ENCODE measurements around the gene PHLDB3. TPM values are rescaled to one million over a fixed set of nuclear protein-coding genes. Genes with fewer than 3 reads are reported as not detected.

PHLDB3 gene
- total and polyA plus RNA-seq, 2 of the 13 experiments (the other 11 are each of a cell fraction or from before 2014, with no cell fraction given) = 11.3 to 14.5 TPM

- ChIA-PET CTCF (ENCODE audit: low intra/inter-chr PET ratio, low total read pairs) (no interaction called here), POLR2A (interaction anchor here (2.6 kb wide), 1 partner anchor 16 kb away, joined by 17 read pairs; no protein-coding TSS in a partner anchor)
- Histone ChIP-seq H3K27ac (ENCODE audit: extremely low read length, insufficient read depth, low read length) (no peak within 1 kb of the TSS), H3K79me2 (ENCODE audit: insufficient read depth, low read length) (no peaks in the 10 kb centered on the region), H3K9me3 (ENCODE audit: low read length) (no peaks in the 10 kb centered on the region), H3K9ac (ENCODE audit: insufficient read depth, low read depth, low read length) (peak within 1 kb of the TSS; percentile 53; the same call in 1 of the 2 replicates), H3K4me1 (ENCODE audit: insufficient read depth, low read length) (peaks cover 59% of the 10 kb centered on the region), H3K4me2 (ENCODE audit: low read depth, low read length) (peak within 1 kb of the TSS; percentile 99), H4K20me1 (ENCODE audit: insufficient read depth, low read length) (no peaks in the 10 kb centered on the region), H2AFZ (ENCODE audit: low read length) (peak within 1 kb of the TSS; percentile 88), H3K27me3 (ENCODE audit: control insufficient read depth in 1 of 2, insufficient read depth in 2 of 2, low read length in 2 of 2) (no peaks in the 10 kb centered on the region), H3K4me3 (replicated peaks in 1 of 3; ENCODE audit: insufficient read depth in 1 of 3, low read depth in 2 of 3, low read length in 3 of 3) (peak within 1 kb of the TSS; percentile 70 to 84 (median 73)), H3K36me3 (replicated peaks in 1 of 2; ENCODE audit: control insufficient read depth in 1 of 2, insufficient read depth in 2 of 2, low read length in 2 of 2) (no peaks in the 10 kb centered on the region)
- in situ Hi-C loops (cut with HindIII; ENCODE audit: extremely low pct_ligation_motif_present, low pct_unique_long_range_greater_than_20kb) = no loop called here
- intact Hi-C loops (cut with micrococcal nuclease; ENCODE audit: unreplicated experiment) = no loop called here
- TF ChIP-seq RFX3 (CRISPR knock-in tag; IDR thresholded peaks at IDR 0.05) = no peak
- no peak for TF ChIP-seq ZNF143 (CRISPR knock-in tag; IDR thresholded peaks at IDR 0.05)
- TF ChIP-seq, protein P1, sequence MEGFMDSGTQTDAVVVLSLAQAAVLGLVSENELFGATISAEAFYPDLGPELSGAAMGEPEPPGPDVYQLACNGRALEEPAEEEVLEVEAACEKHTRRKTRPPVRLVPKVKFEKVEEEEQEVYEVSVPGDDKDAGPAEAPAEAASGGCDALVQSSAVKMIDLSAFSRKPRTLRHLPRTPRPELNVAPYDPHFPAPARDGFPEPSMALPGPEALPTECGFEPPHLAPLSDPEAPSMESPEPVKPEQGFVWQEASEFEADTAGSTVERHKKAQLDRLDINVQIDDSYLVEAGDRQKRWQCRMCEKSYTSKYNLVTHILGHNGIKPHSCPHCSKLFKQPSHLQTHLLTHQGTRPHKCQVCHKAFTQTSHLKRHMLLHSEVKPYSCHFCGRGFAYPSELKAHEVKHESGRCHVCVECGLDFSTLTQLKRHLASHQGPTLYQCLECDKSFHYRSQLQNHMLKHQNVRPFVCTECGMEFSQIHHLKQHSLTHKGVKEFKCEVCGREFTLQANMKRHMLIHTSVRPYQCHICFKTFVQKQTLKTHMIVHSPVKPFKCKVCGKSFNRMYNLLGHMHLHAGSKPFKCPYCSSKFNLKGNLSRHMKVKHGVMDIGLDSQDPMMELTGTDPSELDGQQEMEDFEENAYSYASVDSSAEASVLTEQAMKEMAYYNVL (CRISPR knock-in tag; IDR thresholded peaks at IDR 0.05; ENCODE audit: borderline replicate concordance) = no peak
- TF ChIP-seq FOXO1 (CRISPR knock-in tag; IDR thresholded peaks at IDR 0.05) = no peak
- no peak for TF ChIP-seq ZNF33B (CRISPR knock-in tag; IDR thresholded peaks at IDR 0.05)
- no peak for TF ChIP-seq DBP (CRISPR knock-in tag; IDR thresholded peaks at IDR 0.05; ENCODE audit: not compliant biosample characterization)
- TF ChIP-seq ATF2 (CRISPR knock-in tag; IDR thresholded peaks at IDR 0.05) = no peak
- TF ChIP-seq MAFK (conservative IDR thresholded peaks at IDR 0.05 in 1 of 2, IDR thresholded peaks at IDR 0.05 in 1 of 2; ENCODE audit: low read length in 2 of 2) = no peak
- no peak for TF ChIP-seq ZNF33A (CRISPR knock-in tag; IDR thresholded peaks at IDR 0.05; ENCODE audit: borderline replicate concordance)
- TF ChIP-seq JDP2 (CRISPR knock-in tag; IDR thresholded peaks at IDR 0.05; ENCODE audit: borderline replicate concordance) = no peak
- TF ChIP-seq SOX6 (IDR thresholded peaks at IDR 0.05) = no peak
- TF ChIP-seq SOX6 (CRISPR knock-in tag; IDR thresholded peaks at IDR 0.05) = no peak
- 66% methylated on average over 19 of the region's 24 CpGs for WGBS (ENCODE audit: low lambda C conversion rate)
- FAIRE-seq = no peak
- no TSS peak for BruUV-seq (replicated peaks)
- ATAC-seq = no peak
- no peak for DNase-seq (ENCODE audit: low spot score)
These were observed 39.0 kb downstream of the PHLDB3 start, which contains the start of gene LYPD3 for GRCh38 chr19:43465468-43466120. Gene LYPD3, minus strand, starts transcription at chr19:43465608. Its CDS starts 37 bp downstream, at chr19:43465571.
